GM19099 (cell line): ENCODE measurements around the gene PFN1.

Source experiments
- POLR2A ChIP-seq: IDR thresholded peaks from 3 replicates; pipeline ENCODE4 v1.6.1; 2011; ENCODE audit warnings: low read depth; ENCODE audit not compliant: insufficient read length; ENCODE audit errors: extremely low read depth

PFN1 gene

DNA sequence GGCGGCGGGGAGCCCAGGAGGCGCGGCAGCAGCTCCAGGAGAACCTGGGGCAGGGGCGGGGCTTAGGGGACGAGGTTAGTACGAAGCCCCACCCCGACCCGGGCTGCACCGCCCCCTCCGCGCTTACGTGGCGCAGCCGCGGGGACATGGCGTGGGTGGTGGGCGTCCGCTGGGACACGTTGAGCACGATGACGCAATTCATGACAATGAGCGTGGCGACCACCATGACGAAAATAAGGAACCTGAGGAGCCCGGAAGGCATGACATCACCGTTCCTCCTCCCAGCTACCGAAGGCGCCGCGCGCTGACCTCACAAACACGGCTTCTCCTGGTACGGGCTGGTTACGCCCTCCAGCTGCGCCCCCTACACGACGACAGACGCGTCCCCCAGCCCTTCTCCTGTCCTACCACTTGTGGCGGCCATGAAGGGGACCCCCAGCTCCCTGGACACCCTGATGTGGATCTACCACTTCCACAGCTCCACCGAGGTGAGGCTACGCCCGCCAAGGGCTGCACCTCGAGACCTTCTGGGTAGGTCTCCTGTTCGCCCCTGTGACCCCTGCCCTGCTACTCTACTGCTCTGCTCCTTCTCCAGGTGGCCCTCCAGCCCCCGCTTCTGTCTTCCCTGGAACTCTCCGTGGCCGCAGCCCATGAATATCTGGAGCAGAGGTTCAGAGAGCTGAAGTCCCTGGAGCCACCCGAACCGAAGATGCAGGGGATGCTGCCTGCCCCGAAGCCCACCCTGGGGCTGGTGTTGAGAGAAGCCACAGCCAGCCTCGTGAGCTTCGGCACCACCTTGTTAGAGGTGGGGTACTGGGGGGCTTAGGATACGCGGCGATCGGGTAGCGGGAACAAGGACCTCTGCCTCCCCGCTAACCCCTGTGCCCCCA is 48.7 kb downstream of the PFN1 start, which contains the start of gene C17orf107:
TSS of gene C17orf107 (plus strand) at position 196 of the 890 bp plus-strand sequence. CDS start at position 423, 227 bp downstream.
- TF ChIP-seq POLR2A: no peak

- no peak for TF ChIP-seq POLR2A
These were observed 49.4 kb downstream of the PFN1 start for GRCh38 chr17:4898927-4899326.

DNA sequence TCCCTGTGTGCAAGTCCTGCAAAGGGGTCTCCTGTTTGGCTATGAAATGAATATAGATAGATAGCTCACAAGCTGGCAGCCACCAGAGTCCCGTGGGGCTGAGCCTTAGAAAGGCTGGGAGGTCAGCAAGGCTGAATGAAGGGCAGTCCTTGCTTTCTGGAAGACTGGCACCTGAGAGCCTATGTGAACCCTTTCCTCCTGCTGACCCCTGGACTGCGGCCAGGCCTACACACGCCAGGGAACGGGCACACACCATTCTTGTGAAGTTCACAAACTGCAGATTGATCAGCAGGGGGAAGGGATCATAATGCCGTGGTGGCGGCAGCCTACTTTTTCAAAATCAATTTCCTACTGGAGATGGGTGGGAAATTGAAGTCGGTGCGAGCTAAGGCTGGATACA is 50.0 kb downstream of the PFN1 start:
- no peak for TF ChIP-seq POLR2A

DNA sequence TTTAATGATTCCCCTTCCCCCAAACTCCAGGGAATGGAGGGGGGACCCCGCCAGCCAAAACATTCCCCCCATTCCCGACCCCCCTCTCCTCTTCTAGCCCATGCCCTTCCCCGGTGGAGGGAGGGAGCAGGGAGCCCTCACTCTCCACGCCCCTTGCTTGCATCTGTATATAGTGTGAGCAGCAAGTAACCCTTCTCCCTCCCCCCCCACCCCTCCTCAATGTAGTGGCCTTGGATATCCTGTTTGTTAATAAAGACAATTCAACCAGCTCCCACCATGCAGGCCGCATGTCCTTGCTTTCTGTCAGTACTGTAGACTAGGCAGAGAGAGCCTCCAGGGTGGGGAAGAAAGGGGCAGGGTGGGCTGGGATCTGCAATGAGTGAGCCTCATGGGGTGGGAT is 50.5 kb downstream of the PFN1 start:
- no peak for TF ChIP-seq POLR2A

DNA sequence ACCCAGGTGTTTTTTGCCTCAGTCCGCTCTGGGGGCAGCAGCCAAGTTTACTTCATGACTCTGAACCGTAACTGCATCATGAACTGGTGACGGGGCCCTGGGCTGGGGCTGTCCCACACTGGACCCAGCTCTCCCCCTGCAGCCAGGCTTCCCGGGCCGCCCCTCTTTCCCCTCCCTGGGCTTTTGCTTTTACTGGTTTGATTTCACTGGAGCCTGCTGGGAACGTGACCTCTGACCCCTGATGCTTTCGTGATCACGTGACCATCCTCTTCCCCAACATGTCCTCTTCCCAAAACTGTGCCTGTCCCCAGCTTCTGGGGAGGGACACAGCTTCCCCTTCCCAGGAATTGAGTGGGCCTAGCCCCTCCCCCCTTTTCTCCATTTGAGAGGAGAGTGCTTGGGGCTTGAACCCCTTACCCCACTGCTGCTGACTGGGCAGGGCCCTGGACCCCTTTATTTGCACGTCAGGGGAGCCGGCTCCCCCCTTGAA is 51.1 kb downstream of the PFN1 start:
- TF ChIP-seq POLR2A: no peak

- TF ChIP-seq POLR2A: no peak
These were observed 51.8 kb downstream of the PFN1 start for GRCh38 chr17:4896332-4897197.

DNA sequence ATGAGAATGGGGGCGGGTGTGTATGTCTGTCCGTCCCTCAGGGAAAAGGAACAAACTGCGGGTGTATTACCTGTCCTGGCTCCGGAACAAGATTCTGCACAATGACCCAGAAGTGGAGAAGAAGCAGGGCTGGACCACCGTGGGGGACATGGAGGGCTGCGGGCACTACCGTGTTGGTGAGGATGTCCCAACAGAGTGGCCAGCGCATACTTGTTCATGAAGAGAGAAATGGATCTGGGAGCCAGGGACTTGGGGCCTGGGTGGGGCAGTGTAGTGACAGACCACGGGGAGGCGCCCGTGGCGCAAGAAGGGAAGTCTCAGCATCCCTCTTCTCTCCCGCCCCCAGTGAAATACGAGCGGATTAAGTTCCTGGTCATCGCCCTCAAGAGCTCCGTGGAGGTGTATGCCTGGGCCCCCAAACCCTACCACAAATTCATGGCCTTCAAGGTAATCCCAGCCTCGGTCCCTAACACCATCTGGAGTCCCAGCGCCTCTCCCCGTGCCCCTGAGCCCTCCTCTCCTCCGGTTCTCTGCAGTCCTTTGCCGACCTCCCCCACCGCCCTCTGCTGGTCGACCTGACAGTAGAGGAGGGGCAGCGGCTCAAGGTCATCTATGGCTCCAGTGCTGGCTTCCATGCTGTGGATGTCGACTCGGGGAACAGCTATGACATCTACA is 52.5 kb downstream of the PFN1 start:
- no peak for TF ChIP-seq POLR2A
